SK-N-SH treated with all-trans-retinoic acid at 6 μM for 48 hours (cell line): ENCODE measurements around the gene CACNG1.

Experiments
- ATAC-seq: fragments of 200-7000 bp; cut with Tn5 transposase; 3 replicates; pipeline ENCODE4 v1.9.1; 2020; ENCODE audit warnings: mild to moderate bottlenecking, moderate library complexity
- ARNTL ChIP-seq: fragments of 450-650 bp; formaldehyde crosslinking; IDR thresholded peaks from 2 replicates; pipeline ENCODE4 v1.5.0; 2020; ENCODE audit warnings: low read depth, mild to moderate bottlenecking, moderate library complexity, borderline replicate concordance
- BACH2 ChIP-seq: fragments of 250-450 bp; sonication (Bioruptor Pico); IDR thresholded peaks from 2 replicates; pipeline ENCODE4 v1.9.0; 2021; ENCODE audit warnings: mild to moderate bottlenecking, borderline replicate concordance
- CSDC2 ChIP-seq: fragments of 250-450 bp; sonication (Bioruptor Pico); IDR thresholded peaks from 2 replicates; pipeline ENCODE4 v1.5.0; 2020; ENCODE audit warnings: mild to moderate bottlenecking, moderate library complexity
- ESRRG ChIP-seq: fragments of 250-450 bp; sonication (Bioruptor Pico); IDR thresholded peaks from 2 replicates; pipeline ENCODE4 v1.6.1; 2021; ENCODE audit warnings: mild to moderate bottlenecking
- GLIS3 ChIP-seq: fragments of 250-450 bp; sonication (Bioruptor Pico); IDR thresholded peaks from 2 replicates; pipeline ENCODE4 v1.5.0; 2020; ENCODE audit warnings: mild to moderate bottlenecking, moderate library complexity
- ISL1 ChIP-seq: fragments of 250-450 bp; sonication (Bioruptor Pico); IDR thresholded peaks from 2 replicates; pipeline ENCODE4 v2.1.2; 2022; ENCODE audit warnings: mild to moderate bottlenecking, moderate library complexity
- OSR1 ChIP-seq: fragments of 250-450 bp; sonication (Bioruptor Pico); IDR thresholded peaks from 2 replicates; pipeline ENCODE4 v1.8.0; 2022; ENCODE audit warnings: moderate library complexity, mild to moderate bottlenecking, inconsistent platforms
- PPARA ChIP-seq: fragments of 250-450 bp; sonication (Bioruptor Pico); IDR thresholded peaks from 2 replicates; pipeline ENCODE4 v1.5.0; 2020; ENCODE audit warnings: mild to moderate bottlenecking, borderline replicate concordance
- RARB ChIP-seq: fragments of 250-450 bp; sonication (Bioruptor Pico); IDR thresholded peaks from 2 replicates; pipeline ENCODE4 v1.8.0; 2021; ENCODE audit warnings: mild to moderate bottlenecking, moderate library complexity
- TOX ChIP-seq: fragments of 250-450 bp; sonication (Bioruptor Pico); IDR thresholded peaks from 2 replicates; pipeline ENCODE4 v1.8.0; 2021; ENCODE audit warnings: mild to moderate bottlenecking, moderate library complexity, borderline replicate concordance
- ZC3H10 ChIP-seq: fragments of 250-450 bp; sonication (Bioruptor Pico); IDR thresholded peaks from 2 replicates; pipeline ENCODE4 v1.5.1; 2021; ENCODE audit warnings: mild to moderate bottlenecking, moderate library complexity
- ZFP3 ChIP-seq: fragments of 250-450 bp; sonication (Bioruptor Pico); IDR thresholded peaks from 2 replicates; pipeline ENCODE4 v1.5.0; 2020; ENCODE audit warnings: mild to moderate bottlenecking, moderate library complexity
- ZFP30 ChIP-seq: fragments of 450-650 bp; formaldehyde crosslinking; IDR thresholded peaks from 2 replicates; pipeline ENCODE4 v1.5.0; 2022; ENCODE audit warnings: mild to moderate bottlenecking, moderate library complexity
- ZNF565 ChIP-seq: fragments of 450-650 bp; formaldehyde crosslinking; conservative IDR thresholded peaks from 2 replicates; pipeline ENCODE4 v1.5.0; 2020; ENCODE audit warnings: low read depth, mild to moderate bottlenecking, moderate library complexity
- ZNF70 ChIP-seq: fragments of 450-650 bp; formaldehyde crosslinking; IDR thresholded peaks from 2 replicates; pipeline ENCODE4 v1.5.0; 2020; ENCODE audit warnings: mild to moderate bottlenecking, moderate library complexity
- ZNF8 ChIP-seq: fragments of 450-650 bp; formaldehyde crosslinking; IDR thresholded peaks from 2 replicates; pipeline ENCODE4 v1.5.0; 2020; ENCODE audit warnings: mild to moderate bottlenecking, moderate library complexity
- TF ChIP-seq, protein P1 (sequence below): fragments of 250-450 bp; sonication (Bioruptor Pico); IDR thresholded peaks from 2 replicates; pipeline ENCODE4 v1.8.0; 2020; ENCODE audit warnings: mild to moderate bottlenecking, moderate library complexity, borderline replicate concordance
- TF ChIP-seq, protein P2 (sequence below): fragments of 250-450 bp; sonication (Bioruptor Pico); IDR thresholded peaks from 2 replicates; pipeline ENCODE4 v1.5.1; 2021; ENCODE audit warnings: mild to moderate bottlenecking, moderate library complexity
- TF ChIP-seq, protein P3 (sequence below): fragments of 250-450 bp; sonication (Bioruptor Pico); IDR thresholded peaks from 2 replicates; pipeline ENCODE4 v1.8.0; 2021; ENCODE audit warnings: low read depth, mild to moderate bottlenecking, moderate library complexity, borderline replicate concordance
- TF ChIP-seq, protein P4 (sequence below): fragments of 250-450 bp; sonication (Bioruptor Pico); IDR thresholded peaks from 2 replicates; pipeline ENCODE4 v1.5.1; 2020; ENCODE audit warnings: low read depth, mild to moderate bottlenecking, moderate library complexity

Gene CACNG1

GRCh38 chr17:67051155-67051538 is 6.8 kb downstream of the CACNG1 start:
- no peak for ATAC-seq
- no peak for TF ChIP-seq ZNF565 (CRISPR knock-in tag)
- TF ChIP-seq, protein P1, sequence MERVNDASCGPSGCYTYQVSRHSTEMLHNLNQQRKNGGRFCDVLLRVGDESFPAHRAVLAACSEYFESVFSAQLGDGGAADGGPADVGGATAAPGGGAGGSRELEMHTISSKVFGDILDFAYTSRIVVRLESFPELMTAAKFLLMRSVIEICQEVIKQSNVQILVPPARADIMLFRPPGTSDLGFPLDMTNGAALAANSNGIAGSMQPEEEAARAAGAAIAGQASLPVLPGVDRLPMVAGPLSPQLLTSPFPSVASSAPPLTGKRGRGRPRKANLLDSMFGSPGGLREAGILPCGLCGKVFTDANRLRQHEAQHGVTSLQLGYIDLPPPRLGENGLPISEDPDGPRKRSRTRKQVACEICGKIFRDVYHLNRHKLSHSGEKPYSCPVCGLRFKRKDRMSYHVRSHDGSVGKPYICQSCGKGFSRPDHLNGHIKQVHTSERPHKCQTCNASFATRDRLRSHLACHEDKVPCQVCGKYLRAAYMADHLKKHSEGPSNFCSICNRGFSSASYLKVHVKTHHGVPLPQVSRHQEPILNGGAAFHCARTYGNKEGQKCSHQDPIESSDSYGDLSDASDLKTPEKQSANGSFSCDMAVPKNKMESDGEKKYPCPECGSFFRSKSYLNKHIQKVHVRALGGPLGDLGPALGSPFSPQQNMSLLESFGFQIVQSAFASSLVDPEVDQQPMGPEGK (CRISPR knock-in tag), result no peak
- TF ChIP-seq ESRRG (CRISPR knock-in tag), result no peak
- TF ChIP-seq PPARA (CRISPR knock-in tag), result no peak
- TF ChIP-seq, protein P2, sequence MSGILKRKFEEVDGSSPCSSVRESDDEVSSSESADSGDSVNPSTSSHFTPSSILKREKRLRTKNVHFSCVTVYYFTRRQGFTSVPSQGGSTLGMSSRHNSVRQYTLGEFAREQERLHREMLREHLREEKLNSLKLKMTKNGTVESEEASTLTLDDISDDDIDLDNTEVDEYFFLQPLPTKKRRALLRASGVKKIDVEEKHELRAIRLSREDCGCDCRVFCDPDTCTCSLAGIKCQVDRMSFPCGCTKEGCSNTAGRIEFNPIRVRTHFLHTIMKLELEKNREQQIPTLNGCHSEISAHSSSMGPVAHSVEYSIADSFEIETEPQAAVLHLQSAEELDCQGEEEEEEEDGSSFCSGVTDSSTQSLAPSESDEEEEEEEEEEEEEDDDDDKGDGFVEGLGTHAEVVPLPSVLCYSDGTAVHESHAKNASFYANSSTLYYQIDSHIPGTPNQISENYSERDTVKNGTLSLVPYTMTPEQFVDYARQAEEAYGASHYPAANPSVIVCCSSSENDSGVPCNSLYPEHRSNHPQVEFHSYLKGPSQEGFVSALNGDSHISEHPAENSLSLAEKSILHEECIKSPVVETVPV, result no peak
- TF ChIP-seq, protein P3, sequence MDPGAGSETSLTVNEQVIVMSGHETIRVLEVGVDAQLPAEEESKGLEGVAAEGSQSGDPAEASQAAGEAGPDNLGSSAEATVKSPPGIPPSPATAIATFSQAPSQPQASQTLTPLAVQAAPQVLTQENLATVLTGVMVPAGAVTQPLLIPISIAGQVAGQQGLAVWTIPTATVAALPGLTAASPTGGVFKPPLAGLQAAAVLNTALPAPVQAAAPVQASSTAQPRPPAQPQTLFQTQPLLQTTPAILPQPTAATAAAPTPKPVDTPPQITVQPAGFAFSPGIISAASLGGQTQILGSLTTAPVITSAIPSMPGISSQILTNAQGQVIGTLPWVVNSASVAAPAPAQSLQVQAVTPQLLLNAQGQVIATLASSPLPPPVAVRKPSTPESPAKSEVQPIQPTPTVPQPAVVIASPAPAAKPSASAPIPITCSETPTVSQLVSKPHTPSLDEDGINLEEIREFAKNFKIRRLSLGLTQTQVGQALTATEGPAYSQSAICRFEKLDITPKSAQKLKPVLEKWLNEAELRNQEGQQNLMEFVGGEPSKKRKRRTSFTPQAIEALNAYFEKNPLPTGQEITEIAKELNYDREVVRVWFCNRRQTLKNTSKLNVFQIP, result no peak
- no peak for TF ChIP-seq OSR1 (CRISPR knock-in tag)
- no peak for TF ChIP-seq ISL1 (CRISPR knock-in tag)
- TF ChIP-seq ZFP3 (CRISPR knock-in tag), result no peak
- TF ChIP-seq TOX (CRISPR knock-in tag), result no peak
- no peak for TF ChIP-seq ZNF70 (CRISPR knock-in tag)
- TF ChIP-seq GLIS3 (CRISPR knock-in tag), result no peak
- no peak for TF ChIP-seq ZNF8
- TF ChIP-seq ARNTL (CRISPR knock-in tag), result no peak
- no peak for TF ChIP-seq ZC3H10 (CRISPR knock-in tag)
- no peak for TF ChIP-seq CSDC2 (CRISPR knock-in tag)
- no peak for TF ChIP-seq RARB
- TF ChIP-seq, protein P4, sequence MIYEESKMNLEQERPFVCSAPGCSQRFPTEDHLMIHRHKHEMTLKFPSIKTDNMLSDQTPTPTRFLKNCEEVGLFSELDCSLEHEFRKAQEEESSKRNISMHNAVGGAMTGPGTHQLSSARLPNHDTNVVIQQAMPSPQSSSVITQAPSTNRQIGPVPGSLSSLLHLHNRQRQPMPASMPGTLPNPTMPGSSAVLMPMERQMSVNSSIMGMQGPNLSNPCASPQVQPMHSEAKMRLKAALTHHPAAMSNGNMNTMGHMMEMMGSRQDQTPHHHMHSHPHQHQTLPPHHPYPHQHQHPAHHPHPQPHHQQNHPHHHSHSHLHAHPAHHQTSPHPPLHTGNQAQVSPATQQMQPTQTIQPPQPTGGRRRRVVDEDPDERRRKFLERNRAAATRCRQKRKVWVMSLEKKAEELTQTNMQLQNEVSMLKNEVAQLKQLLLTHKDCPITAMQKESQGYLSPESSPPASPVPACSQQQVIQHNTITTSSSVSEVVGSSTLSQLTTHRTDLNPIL (CRISPR knock-in tag), result no peak
- no peak for TF ChIP-seq ZFP30 (CRISPR knock-in tag)
- TF ChIP-seq, all 23 proteins: peak for 0

DNA sequence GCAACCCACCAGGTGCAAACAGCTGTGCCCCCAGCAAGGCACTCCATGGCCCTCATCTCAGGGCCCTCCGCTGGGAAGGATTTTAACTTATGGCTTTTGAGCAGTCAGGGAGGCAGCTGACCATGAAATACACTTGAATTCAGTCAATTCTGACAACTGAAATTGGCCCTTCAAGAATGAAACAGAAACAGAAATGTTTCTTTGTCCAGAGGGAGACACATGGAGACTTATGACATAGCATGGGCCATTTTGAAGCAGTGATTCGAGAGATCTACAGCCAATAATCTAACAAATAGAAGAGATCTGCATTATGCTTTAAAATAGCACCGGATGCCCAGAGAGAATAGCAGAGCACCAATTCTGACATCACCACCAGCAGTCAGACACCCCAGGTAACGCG is 7.5 kb downstream of the CACNG1 start:
- TF ChIP-seq, protein P4 (CRISPR knock-in tag), result no peak
- no peak for TF ChIP-seq ZFP3 (CRISPR knock-in tag)
- no peak for TF ChIP-seq ZNF565 (CRISPR knock-in tag)
- no peak for TF ChIP-seq ESRRG (CRISPR knock-in tag)
- TF ChIP-seq BACH2, result no peak
- ATAC-seq, result no peak

DNA sequence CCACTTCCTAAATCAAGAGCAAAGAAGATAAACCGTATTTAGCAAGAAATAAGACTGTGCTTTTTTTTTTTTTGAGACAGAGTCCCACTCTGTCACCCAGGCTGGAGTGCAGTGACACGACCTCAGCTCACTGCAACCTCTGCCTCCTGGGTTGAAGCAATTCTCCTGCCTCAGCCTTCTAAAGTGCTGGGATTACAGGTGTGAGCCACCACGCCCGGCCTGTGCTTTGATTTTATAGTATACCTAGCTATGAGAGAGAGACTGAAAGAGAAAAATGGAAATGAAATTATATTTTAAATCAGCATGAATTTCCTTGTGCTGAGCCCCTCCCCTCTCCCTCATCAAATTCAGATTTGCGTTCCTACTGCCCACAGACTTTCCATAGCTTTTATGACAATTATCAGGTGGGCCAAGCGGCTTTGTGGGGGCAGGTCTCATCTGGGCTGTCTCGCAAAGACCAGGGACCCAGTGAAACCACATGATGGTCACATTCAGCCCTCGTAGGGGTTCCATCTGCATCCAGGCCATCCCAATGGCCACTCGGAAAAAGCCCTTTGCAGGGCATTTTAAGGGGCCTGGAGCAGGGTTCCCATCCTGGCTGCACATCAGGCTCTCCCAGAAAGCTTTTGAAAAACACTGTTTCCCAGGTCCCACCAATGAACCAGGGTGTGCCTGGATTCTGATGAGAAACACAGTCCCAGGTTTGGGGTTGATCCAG is 8.5 kb downstream of the CACNG1 start:
- ATAC-seq, result no peak
- TF ChIP-seq, protein P4 (CRISPR knock-in tag), result no peak
